Breast epithelium (tissue), 4 donors: ENCODE results near the gene LYVE1. TPM values are rescaled to one million over a fixed set of nuclear protein-coding genes. Genes with fewer than 3 reads are reported as not detected.
A peak's percentile ranks its signal among the peaks of the same experiment; 100 is the strongest.

Experiments
- DNase-seq, 2 donors: peaks; one replicate each; pipeline ENCODE4 v3.0.0-alpha.2; 2019; ENCODE audit warnings: low spot score in 2 of 2
- H3K27ac ChIP-seq, 2 donors: fragments of 200-600 bp; sonication (generic) in 1 of 2; one replicate each; pipeline ENCODE4 v1.5.1; 2016 to 2019; ENCODE audit warnings: mild to moderate bottlenecking in 1 of 2
- H3K27me3 ChIP-seq, 2 donors: fragments of 200-600 bp; sonication (generic) in 1 of 2; one replicate each; pipeline versions ENCODE4 v1.5.1 to v1.6.0; 2017 to 2019; ENCODE audit warnings: control low read depth in 1 of 2, mild to moderate bottlenecking in 1 of 2
- H3K36me3 ChIP-seq: fragments of 200-600 bp; one replicate; pipeline ENCODE4 v1.5.1; 2019
- H3K4me1 ChIP-seq, 2 donors: fragments of 200-600 bp; sonication (generic); one replicate each; pipeline ENCODE4 v1.5.1; 2016 to 2019; ENCODE audit warnings: control low read depth in 1 of 2
- H3K4me3 ChIP-seq, 3 donors: fragments of 200-600 bp; sonication (generic); 1 replicate in 2 of 3; 2 replicates in 1 of 3; pipeline ENCODE4 v1.5.1; 2016 to 2019; ENCODE audit warnings: mild to moderate bottlenecking in 3 of 3, moderate library complexity in 2 of 3
- H3K9me3 ChIP-seq, 2 donors: fragments of 200-600 bp; sonication (generic) in 1 of 2; one replicate each; pipeline ENCODE4 v1.5.1; 2016 to 2019; ENCODE audit warnings: control low read depth in 1 of 2
- CTCF ChIP-seq, 3 donors: fragments of 450-650 bp; IDR thresholded peaks; one replicate each; pipeline ENCODE4 v1.5.1; 2016 to 2017; ENCODE audit warnings: antibody characterized with exemption in 3 of 3, mild to moderate bottlenecking in 3 of 3, moderate library complexity in 3 of 3
- POLR2A ChIP-seq: fragments of 450-650 bp; IDR thresholded peaks from one replicate; pipeline ENCODE4 v1.6.1; 2016; ENCODE audit warnings: antibody characterized with exemption, mild to moderate bottlenecking, moderate library complexity
- POLR2AphosphoS5 ChIP-seq, 3 donors: sonication (generic); formaldehyde crosslinking; IDR thresholded peaks; one replicate each; pipeline ENCODE4 v1.6.1; 2017; ENCODE audit warnings: antibody characterized with exemption in 3 of 3
- intact Hi-C: fragments of 100-400 bp; cut with DNase I; formaldehyde crosslinking; loops from one replicate; pipeline ENCODE4 v1.15.1; 2023; ENCODE audit warnings: low total_unique reads
- total RNA-seq, 3 donors: library from RNA; depleted of rRNA; stranded (reverse); fragments of >200 nt; gene quantifications; one replicate each; pipeline ENCODE4 v1.1.0, GENCODE V29; 2016

LYVE1 gene
- total RNA-seq, 3 donors from 2014 or later, result 39.2 to 218 (median 51.8) TPM

DNA sequence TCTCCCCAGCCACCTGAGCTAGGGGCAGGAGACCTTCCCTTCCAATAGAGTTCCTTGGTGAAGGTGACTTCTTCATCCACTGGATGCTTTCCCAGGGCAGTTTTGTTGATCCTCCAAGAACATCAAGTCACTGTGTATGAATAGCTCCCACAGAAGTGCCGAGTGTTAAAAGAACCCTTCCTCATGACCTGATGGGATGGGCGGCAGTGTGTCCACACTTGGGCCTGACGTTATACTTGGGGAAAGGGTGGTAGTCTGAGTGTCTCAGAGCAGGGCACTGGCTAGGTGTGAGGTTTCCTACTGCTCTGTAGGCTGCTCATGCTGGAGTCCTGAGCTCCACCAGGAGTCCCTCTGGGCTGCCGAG is 7.6 kb upstream of the LYVE1 start:
- intact Hi-C loops, result no loop called here
- no peak overlapping the region for H3K27ac ChIP-seq

GRCh38 chr11:10575346-10576034 is 7.0 kb upstream of the LYVE1 start:
- Histone ChIP-seq H3K27ac (no peak overlapping the region), H3K4me1 (no peaks in the 10 kb centered on the region), H3K36me3 (no peaks in the 10 kb centered on the region), H3K9me3 (no peaks in the 10 kb centered on the region), H3K4me3 (no peak overlapping the region), H3K27me3 (no peaks in the 10 kb centered on the region)
- intact Hi-C loops, result no loop called here
- DNase-seq, result no peak
- TF ChIP-seq POLR2AphosphoS5 (IDR thresholded peaks at IDR 0.05) (no peak), POLR2A (no peak), CTCF (IDR thresholded peaks at IDR 0.05) (no peak)

More for the DNA sequence above, 7.6 kb upstream of the LYVE1 start:
- Histone ChIP-seq H3K4me1 (no peaks in the 10 kb centered on the region), H3K27me3 (no peaks in the 10 kb centered on the region), H3K9me3 (no peaks in the 10 kb centered on the region), H3K36me3 (no peaks in the 10 kb centered on the region), H3K4me3 (no peak overlapping the region)
- TF ChIP-seq POLR2A, result no peak
- TF ChIP-seq CTCF (IDR thresholded peaks at IDR 0.05), result no peak
- no peak for TF ChIP-seq POLR2AphosphoS5 (IDR thresholded peaks at IDR 0.05)
- DNase-seq, result no peak

DNA sequence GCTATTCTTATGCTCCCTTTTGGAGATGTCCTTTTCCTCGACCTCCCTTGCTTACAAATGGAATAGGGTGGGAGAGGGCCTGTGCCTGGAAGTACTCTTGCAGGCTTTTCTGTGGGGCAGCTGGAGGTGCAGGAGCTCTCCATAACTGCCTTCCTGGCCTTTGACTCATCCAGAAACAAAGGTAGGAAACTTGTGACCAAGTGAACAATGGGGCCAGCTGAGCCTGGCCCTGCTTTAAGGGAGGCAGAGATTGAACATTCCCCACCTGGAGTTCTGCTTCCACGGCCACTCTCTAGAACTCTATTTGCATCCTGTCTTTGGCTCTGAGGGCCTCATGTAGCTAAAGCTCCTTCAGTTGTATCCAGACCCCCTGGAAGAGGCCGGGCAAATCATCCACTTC is 5.1 kb upstream of the LYVE1 start:
- TF ChIP-seq POLR2AphosphoS5 (IDR thresholded peaks at IDR 0.05), result no peak
- TF ChIP-seq POLR2A, result no peak
- TF ChIP-seq CTCF (IDR thresholded peaks at IDR 0.05), result no peak
- DNase-seq, result no peak
- Histone ChIP-seq H3K27ac (peak overlapping the region in 1 of 2 donors; percentile 21), H3K4me3 (no peak overlapping the region), H3K4me1 (no peaks in the 10 kb centered on the region), H3K36me3 (no peaks in the 10 kb centered on the region), H3K9me3 (no peaks in the 10 kb centered on the region), H3K27me3 (no peaks in the 10 kb centered on the region)
- intact Hi-C loops, result no loop called here

DNA sequence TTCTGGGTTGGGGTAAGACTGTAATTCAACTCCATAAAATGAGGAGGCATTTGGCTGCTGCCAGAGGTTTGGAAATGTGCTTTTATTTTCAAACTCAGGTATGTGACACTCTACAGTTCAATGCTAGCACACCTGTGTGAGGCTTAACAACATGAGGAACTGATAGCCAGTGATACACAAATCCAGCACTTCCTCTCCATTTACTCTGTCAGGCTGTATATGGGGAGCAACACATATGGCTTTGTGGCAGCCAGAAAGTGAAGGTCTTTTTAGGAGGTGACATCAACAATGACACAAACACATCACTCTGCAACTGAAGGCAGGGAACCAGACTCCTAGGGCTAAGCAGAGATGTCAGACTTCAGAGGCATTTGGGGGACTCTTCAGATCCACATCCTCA is 4.6 kb upstream of the LYVE1 start:
- no peak for DNase-seq
- Histone ChIP-seq H3K4me1 (no peaks in the 10 kb centered on the region), H3K36me3 (no peaks in the 10 kb centered on the region), H3K27me3 (no peaks in the 10 kb centered on the region), H3K4me3 (no peak overlapping the region), H3K27ac (no peak overlapping the region), H3K9me3 (no peaks in the 10 kb centered on the region)
- intact Hi-C loops, result no loop called here
- TF ChIP-seq POLR2AphosphoS5 (IDR thresholded peaks at IDR 0.05) (no peak), CTCF (IDR thresholded peaks at IDR 0.05) (no peak), POLR2A (no peak)

GRCh38 chr11:10572533-10572932 is 4.1 kb upstream of the LYVE1 start:
- no peak for TF ChIP-seq CTCF (IDR thresholded peaks at IDR 0.05)
- TF ChIP-seq POLR2A, result no peak
- no peak for TF ChIP-seq POLR2AphosphoS5 (IDR thresholded peaks at IDR 0.05)
- intact Hi-C loops, result no loop called here
- H3K27ac ChIP-seq, result no peak overlapping the region
- DNase-seq, result no peak
- H3K9me3 ChIP-seq, result no peaks in the 10 kb centered on the region
- H3K4me3 ChIP-seq, result no peak overlapping the region
- no peaks in the 10 kb centered on the region for H3K27me3 ChIP-seq
- no peaks in the 10 kb centered on the region for H3K36me3 ChIP-seq
- H3K4me1 ChIP-seq, result no peaks in the 10 kb centered on the region
